Activated CD4-positive, CD25-positive, alpha-beta regulatory T cell treated with anti-CD3 and anti-CD28 coated beads, Interleukin-2, amount 50 U/mL, for 72 hours (primary cell): ENCODE data around the gene SENP2.
"Not testable (repeated sequence)": the region's sequence is repeated elsewhere in the genome, so short reads cannot be mapped to it uniquely, and the experiment has no call there.

Experiments
- DNase-seq: peaks from one replicate; pipeline ENCODE4 v3.0.0; 2021

Gene SENP2

DNA sequence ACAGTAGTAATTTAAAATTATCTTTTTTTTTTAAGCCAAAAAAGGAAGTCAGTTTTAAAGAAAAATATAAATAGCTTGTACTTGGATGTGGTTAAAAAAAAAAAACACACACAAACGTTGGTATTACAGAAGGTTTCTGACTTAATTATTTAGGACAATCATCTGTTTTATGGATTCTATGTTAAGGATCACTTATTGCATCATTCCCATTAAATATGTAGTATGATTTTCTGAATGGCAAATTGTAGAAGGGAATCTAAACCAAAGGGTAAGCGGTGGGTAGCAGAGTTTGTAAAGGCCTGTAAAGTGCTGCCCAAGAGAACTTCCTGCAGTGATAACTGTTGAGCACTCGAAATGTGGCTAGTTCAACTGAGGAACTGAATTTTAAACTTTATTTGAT lies 8.0 kb downstream of the SENP2 start:
- DNase-seq, result no peak

DNA sequence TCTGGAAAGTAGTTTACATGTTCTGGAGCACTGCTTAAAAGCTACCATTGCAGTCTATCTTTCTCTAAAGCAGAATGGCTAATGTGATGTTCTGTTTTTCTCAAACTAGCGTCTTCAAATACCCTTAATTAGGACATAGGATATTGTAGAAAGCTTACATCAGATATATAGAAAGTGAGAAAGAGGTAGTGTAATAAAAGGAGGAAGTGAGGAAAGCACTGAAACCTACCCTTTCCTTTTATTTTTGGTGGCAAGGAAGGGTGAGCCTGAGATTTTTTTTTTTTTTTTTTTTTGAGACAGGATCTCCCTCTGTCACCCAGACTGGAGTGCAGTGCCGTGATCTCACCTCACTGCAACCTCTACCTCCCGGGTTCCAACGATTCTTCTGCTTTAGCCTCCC lies 9.4 kb downstream of the SENP2 start:
- DNase-seq, result no peak

DNA sequence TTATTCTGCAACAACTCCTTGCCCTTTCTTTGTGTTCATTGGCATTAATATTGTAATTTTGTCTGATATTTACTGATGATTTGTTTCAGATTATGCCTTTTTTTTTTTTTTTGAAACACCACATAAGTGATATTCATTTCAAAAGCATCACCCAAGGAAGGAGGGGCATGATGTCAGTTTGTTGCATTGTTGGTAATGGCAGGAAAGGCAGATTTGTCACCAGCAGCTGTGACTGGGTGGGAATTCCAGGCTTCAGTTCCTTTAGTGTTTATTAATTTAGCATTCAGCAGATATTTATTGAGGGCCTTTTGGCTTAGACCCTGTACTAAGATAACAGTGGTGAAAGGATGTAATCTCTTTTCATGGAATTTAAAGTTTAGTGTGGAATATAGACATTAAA lies 19.5 kb downstream of the SENP2 start:
- DNase-seq, result no peak

DNA sequence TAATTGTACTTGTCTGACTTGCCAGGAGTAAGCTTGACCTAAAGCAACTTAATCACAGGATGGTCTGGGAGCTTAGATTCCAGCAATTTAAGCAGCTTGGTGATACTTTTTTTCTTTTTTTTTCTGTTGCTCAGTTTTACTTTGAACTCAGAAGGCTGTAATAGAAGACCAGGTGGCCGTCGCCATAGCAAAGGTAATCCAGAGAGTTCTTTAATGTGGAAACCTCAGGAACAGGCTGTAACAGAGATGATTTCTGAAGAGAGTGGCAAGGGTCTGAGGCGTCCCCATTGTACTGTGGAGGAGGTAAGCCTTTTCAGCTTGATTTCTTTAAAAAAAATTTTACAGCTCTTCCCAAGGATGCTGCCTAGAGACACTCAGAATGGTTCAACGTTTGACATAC lies 20.1 kb downstream of the SENP2 start:
- DNase-seq, result no peak

DNA sequence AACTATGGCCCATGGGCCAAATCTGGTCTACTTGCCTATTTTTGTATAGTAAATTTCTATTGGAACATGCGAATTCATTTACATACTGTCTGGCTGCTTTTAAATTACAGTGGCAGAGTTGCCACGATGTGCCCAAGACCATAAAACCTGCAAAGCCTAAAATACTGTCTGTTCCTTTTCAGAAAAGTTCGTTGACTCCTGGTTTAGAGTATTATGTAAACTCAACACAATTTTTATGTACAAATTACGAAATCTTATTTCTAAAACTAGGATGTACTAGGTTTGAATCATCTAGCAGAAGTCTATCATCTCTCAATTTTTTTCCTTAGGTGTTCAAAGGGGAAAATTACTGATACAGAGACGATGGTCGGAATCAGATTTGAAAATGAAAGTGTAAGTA lies 26.9 kb downstream of the SENP2 start:
- DNase-seq, result no peak

DNA sequence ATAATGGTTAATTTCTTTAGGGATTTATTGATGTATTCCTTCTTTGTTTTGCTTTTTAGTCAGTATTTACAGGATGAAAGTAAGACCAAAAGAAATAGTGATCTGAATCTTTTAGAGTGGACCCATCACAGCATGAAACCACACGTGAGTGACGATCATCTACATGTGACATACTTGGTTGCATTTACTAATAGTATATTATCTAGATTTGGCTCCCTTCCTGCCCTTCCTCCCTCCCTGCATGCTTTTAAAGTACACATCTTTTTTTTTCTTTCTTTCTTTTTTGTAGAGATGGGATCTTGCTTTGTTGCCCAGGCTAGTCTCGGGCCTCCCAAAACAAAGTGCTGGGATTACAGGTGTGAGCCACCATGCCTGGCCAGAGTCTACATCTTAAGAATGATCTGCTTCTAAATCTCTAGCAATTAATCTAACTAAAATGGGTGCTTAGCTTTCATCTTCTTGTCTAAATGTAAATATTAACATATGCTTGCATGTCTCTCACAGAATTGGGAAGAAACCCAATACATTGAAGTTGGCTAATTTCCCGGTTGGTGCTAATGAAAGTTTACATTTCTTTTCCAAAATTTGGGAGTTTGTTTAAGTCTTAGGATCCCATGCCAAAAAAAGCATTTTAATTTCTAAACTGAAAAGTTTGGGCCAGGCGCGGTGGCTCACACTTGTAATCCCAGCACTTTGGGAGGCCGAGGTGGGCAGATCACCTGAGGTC lies 38.0 kb downstream of the SENP2 start:
- no peak for DNase-seq

DNA sequence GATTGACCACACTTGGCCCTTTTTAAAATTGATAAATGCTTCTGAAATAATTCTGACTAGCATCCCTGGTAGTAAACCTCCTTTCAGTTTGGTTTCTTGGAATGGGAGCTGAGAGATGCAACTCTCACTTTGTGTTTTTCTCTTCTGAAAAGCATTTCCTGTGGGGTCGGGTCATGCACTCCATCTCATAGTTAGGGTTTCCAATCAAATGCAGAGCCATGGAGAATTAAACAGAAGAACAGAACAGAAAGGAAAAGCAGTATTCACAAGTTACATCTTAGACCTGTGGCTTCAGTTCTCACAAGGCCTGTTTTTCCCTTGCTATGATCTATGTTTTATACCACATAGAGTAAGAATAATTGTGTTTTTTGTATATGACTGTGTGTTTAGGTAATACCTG lies 39.7 kb downstream of the SENP2 start:
- DNase-seq, result no peak

DNA sequence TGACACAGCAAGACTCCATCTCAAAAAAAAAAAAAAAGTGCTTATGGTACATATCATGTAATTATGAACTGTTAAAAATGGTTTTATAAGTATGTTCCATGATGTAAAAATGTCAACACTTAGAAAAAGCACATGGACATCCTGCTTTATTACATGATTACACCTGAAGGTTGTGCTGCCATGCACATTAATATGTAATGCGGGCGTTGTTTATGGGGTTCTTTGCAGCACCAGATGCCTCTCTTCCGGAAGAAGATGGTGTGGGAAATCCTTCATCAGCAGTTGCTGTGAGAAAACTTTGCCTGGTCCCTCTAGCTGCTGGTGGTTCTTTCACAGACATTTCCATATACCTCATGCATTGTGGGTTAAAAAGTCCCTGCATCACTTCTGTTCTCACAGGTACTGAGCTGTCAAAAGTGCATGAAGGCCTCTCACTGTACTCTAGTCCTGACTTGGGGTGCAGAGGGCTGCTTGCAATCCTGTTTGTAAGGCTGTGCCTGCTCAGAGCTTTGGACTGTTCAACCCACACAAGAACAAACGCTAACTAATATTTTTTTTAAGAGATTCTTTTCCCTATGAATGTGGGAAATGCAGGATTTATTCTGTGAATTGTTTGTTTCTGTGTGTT lies 43.6 kb downstream of the SENP2 start:
- no peak for DNase-seq

DNA sequence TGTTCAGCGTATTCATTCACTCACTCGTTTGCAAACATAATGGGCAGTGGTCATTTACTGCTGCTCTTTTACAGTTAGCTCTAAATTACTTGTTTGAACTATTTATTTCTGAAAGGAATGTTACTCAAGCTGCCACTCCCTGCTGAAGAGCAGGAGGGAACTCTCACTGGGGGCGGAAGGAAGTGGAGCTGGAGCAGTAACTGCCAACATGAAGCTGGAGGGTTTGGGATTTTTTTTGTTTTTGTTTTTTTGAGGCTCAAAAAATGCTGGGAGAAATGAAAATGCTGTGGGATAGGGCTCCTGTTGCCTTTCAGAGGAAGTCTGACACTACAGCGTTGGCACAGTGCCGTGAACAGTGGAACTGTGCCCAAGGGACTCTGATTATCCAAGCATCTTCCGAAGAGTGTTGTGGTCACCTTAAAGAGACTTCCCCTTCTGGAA lies 44.1 kb downstream of the SENP2 start:
- DNase-seq, result no peak

DNA sequence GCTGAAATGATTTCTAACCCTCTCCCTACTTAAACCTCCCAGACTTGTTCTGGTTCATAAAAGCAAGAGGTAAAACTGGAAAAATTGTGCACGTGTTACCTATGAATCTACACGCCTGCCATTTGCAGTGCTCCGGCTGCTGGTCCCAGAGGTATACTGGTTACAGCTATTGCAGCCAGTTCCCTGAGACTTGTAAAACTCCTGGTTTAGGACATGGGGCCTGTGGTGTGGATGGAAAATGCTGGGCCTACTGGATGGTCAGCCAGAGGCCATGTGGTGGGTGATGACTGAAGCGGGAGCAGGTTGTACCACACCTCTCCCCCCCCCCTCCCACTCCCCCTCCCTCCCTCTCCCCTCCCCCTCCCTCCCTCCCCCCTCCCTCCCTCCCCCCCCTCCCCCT lies 45.0 kb downstream of the SENP2 start:
- DNase-seq, result no peak

DNA sequence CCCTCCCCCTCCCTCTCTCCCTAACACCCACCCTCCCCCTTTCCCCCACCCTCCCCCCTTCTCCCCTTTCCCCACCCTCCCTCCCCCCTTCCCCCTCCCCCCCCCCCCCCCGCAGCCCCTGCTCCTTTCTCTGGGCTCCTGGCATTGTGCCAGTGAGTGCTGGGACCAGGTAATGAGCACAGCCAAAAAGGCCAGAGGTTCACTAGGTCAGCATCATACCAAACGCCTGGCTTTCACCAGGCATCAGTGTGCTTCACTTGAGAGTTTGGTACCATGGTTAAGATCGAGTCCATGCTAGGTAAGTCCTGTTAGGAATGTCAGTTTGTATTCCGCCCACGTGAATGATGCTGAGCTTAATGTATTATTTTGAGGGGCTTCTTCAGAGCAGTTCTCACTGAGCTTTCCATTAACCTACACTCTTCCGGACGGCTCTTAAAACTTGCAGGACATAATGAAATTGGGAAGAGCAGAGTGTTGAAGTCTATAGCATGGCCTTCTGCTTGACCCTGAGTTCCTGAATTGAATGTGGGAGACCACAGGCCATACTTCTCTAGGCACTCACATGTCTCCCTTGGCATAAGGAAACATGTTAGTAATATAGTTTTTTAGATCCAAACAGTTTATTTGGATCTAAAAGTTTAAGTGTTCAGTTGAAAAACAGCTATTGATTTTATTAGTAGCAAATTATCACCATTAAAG lies 45.6 kb downstream of the SENP2 start:
- DNase-seq, result no peak

DNA sequence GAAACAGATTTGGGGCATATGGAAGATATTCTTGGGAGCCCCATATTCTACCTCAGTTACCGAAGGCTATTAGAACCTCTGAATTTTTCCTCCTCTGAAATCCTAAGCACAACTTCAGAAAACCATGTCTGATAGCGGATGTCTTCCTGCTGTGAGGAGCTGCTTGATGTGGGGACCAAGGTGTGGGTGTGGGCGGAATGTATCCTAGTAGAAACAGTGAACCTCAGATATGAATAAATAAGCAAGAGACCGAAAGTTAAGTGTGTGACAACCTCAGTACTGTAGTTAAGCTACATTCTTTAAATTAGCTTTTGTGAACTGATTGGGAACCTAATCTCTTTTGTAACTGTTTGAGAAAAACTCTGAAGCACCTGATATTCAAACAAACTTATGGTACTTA lies 46.9 kb downstream of the SENP2 start:
- DNase-seq, result no peak

DNA sequence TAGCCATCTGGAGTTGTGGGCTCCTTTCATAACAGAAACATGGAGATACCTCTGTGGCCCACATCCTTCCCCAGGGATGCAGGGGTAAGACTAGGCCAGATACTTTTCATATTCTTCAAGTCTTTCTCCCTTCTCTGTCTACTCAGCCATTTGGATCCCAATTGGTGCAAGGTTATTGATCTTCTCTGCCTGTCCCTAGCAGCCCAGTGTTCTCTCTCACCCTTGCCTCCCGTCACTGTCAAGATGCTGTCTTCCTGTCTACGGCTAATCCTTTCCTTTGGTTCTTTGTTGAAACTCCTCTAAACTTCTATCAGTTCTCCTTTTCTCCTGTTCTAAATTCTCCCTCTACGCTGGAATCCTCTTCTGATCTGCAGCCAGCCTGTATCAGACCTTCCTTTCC lies 51.3 kb downstream of the SENP2 start:
- no peak for DNase-seq

DNA sequence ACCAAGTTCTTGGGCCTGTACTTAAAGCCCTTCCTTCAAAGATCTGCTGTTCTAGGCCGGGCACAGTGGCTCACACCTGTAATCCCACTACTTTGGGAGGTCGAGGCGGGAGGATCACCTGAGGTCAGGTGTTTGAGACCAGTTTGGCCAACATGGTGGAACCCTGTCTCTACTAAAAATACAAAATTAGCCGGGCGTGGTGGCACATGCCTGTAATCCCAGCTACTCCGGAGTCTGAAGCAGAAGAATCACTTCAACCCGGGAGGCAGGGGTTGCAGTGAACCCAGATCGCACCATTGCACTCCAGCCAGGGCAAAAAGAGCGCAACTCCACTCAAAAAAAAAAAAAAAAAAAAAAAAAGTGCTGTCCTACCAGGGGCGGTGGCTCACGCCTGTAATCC lies 52.6 kb downstream of the SENP2 start:
- DNase-seq, result not testable (repeated sequence)

DNA sequence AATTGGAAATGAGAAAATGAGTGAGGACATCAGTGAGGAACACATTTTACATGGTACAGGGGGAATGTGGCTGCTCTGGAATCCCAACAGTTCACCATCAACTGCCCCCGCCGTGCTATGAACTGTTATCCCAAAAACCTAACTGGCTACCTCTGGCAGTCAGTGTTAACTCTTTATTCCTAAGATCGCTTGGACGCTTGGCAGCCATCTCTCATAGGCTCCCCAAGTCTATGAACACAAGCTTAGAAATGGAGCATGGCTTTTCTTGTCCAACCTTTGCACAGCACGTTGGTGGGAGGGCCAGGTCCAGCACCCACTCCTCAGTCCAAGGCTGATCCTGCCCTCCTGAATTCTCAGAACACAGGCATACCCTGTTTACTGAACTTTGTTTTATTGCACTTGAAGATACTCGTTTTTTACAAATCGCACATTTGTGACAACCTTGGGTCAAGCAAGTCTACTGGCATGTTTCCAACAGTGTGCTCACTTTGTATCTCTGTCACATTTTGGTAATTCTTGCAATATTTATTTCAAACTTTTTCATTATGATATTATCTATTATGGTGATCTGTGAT lies 53.6 kb downstream of the SENP2 start:
- no peak for DNase-seq

DNA sequence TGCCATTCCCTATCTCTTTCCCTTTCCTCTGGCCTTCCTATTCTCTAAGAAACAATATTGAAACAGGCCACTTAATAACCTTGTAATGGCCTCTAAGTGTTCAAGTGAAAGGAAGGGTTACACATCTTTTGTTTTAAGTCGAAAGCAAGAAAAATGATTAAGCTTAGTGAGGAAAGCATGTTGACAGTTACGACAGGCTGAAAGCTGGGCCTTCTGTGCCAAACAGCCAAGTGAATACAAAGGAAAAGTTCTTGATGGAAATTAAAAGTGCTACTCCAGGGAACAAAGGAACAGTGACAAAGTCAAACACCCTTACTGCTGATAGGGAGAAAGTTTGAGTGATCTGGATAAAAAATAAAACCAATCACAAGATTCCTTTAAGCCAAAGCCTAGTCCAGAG lies 54.2 kb downstream of the SENP2 start:
- no peak for DNase-seq

DNA sequence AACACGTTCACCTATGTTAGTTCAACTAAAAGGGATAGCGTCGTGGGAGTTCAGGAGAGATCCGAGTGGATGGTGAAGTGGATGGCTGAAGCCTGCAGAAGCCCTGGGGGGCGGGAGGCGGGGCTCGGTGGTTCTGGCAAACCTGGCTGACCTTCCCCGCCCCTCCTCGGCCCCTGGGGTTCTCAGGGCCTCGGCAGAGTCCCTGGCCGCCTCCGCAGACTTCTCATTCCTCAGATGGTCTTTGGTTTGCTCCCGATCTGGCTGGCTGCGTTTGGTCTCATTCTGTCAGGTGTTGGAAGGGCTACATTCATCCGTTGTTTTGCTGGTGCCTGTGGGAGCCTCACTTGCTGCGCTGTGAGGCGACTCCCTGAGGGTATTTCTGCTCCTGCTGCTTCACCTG lies 59.1 kb downstream of the SENP2 start:
- not testable (repeated sequence) for DNase-seq

DNA sequence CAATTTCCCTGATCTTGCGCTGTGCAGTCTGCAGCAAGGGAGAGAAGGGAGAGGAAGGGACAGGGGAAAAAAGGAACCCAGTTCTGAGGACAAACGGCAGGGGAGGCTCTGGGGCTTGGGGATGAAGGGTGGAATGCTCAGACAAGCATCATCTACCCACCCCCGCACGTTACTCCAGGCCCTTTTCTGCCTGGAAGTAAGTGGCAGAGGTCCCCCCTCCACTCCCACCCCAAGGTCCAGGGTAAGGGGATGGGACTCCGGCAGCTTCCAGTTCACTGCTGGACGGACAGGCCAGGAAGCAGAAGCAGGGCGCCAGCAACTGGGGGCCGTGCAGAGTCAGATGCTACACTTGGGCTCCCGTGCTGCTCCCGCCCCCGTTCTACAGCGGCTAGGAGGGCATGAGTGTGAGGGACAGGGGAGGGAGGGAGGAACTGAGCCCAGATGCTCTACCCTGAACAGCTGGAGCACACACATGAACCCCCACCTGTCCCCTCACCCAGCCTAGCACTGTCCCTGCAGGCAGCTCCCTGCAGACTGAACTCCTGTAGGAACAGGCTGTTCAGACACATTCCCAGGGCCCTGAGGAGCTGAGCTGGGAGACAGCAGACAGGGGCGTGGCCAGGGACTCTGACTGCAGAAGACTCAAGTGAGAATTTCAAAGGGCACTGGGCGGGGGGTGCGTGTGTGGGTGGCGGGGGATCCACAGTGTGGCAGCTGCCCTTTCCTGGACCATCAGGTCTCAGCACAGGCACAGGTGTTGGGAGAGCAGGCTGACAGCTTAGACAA lies 59.7 kb downstream of the SENP2 start:
- no peak for DNase-seq

DNA sequence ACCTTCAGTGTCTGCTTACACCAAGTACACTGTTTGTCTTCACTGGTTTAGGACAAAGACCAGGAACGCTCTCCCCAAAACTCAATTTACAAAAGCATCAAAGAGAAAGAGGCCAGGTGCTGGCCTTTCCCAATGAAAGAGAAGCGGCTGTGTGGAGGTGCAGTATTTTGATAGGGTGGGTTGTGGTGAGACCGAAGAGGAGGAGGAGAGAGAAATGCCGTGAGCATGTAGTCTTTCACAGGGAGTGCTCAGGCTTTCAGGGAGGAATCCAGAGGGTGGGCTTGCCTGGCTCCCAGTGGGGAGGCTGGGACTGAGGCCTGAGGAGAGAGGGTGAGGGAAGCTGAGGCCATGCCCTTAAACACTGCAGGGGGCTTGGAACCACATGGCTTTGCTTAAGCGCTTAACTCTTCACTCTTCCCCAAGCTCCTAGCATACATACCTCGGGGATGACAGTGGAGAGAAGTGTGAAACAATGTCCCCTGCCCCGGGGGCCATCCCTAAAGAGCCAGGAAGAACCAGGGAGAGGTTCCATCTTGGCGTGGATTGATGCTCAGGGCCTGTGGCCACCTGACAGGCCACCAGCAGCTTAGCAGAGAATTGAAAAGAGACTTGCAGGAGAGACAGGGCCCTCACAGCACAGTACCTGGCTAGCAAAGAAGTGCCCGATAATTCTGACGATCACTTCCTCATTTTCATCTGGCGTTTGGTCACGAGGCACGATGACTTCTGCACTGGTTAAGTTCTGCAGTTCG lies 60.5 kb downstream of the SENP2 start:
- DNase-seq, result no peak

DNA sequence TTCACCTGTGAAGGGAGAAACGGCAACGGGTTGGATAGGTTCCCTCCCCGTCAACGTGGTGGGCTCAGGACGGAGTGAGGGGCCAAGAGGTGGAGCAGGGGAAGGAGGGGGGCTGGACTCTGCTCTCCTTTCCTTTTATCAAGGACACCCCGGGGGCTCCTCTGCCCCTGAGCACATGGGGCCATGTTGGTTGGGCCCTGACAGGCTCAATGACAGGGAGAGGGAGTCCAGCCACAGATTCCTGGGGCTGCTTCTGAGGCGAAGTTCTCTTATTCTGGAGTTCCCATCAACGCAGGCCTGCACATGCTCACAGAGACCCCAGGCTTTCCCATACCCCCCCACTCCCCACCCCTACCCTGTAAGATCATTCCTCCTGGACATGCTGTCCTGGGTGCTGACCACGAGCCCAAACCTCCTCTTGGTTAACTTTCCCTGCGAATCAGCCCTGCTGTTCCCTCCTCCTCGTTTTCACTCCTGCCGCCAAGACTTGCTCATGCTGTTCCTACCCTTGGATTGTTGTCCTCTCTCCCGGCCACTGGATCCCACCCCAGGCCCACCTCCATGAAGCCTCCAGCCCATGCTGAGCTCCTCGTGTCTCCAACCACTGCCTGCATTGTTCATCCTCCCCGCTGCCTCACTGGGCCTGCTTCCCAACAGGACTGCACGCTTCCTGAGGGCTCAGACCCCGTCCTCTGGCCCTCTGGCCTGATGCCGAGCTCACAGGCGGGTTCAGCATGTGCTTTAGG lies 61.2 kb downstream of the SENP2 start:
- no peak for DNase-seq

DNA sequence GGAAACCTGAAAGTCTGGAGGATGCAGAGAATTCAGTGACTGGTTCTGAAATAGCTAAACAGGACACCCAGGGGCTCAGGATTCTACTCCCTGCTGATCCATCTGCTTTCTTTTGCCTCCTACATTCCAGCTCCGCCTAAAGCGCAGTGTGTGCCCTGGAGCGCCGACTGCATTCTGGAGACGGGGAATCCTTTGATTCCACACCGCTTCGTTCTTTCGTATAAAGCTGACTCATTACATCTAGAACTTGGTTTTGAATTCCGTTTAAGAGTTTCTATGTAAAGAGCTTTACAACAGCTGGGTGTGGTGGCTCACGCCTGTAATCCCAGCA lies 61.8 kb downstream of the SENP2 start:
- DNase-seq, result no peak

DNA sequence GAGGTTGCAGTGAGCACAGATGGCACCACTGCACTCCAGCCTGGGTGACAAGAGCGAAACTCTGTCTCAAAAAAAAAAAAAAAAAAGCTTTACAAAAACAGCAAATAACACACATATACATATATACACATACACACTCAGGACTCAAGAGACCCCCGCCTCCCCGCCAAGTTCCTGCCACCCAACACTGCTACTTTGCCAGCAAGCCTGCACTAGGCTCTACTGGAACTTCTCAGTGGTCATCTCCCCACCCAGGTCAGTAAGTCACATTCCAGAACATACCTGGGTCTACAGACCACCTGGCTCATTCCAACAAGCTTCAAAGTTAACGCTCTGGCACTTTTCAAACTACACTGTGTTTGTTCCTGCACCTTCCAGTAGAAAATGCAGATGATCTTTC lies 62.3 kb downstream of the SENP2 start:
- DNase-seq, result no peak
